Endothelial cell of hepatic sinusoid (primary cell): ENCODE results near the gene MALRD1.

Source experiments
- in situ Hi-C: cut with HindIII; loops from 2 replicates; pipeline ENCODE4 v1.10.0; 2017; ENCODE audit warnings: low sequenced_read_pairs

The MALRD1 gene

GRCh38 chr10:19561181-19561580 lies 512.6 kb downstream of the MALRD1 start:
- in situ Hi-C loops, result no loop called here

- in situ Hi-C loops, result no loop called here
Measured at GRCh38 chr10:19563388-19564141, 515.0 kb downstream of the MALRD1 start.

DNA sequence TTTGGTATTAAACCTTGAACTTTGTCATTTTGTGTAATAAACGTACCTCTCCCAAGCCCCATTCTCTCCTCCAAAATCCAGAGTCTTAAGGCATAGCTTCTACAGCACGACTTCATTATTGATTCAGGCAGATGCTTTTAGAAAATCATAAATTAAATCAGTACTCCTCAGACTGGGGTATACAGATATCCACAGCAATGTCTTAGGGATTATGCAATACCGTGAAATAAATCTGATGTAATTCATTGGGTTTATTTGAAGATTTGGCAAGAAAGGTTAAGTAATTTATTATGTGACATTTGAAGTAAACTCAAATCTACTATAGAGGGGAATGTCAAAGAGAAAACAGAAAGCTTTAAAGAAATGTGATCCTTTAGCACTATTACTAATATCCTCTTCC lies 521.5 kb downstream of the MALRD1 start:
- in situ Hi-C loops, result no loop called here

DNA sequence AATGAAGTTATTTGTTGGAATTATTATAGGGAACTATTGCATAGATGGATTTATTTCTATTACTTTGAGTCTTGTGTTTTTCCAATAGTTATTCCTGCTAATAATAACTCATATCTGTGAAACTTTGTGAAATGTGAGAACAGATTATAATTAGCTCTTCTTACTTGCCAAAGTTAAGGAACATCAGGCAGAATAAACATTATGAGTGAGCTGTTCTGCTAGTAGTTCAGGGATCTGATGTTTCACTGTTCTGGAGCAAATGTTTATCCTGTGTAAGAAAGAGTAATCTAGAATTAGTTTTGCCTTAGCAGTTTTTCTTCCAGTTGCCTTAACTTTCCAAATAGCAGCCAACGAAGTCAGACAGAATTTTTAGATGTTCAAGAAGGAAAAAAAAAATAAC lies 522.4 kb downstream of the MALRD1 start:
- in situ Hi-C loops, result no loop called here

GRCh38 chr10:19572056-19572455 lies 523.5 kb downstream of the MALRD1 start:
- in situ Hi-C loops, result no loop called here

DNA sequence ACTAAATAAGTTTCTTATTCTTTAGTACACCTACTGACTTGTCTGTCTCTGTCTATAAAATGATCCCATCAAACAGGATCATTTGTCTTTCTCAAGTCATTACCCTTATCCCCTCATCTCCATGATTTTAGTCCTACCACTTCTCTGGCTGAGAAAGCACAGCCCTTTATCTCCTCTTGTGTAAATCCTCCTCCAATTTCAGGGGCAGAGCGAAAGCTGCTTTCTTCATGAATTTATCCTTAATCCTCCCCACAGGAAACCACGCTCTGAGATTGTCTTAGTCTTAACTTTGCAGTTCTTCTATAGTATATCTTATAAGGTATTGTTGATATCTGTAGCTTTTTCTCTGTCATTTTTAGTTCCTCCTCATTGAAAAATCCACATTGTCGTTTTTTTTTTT lies 528.0 kb downstream of the MALRD1 start:
- in situ Hi-C loops, result no loop called here

DNA sequence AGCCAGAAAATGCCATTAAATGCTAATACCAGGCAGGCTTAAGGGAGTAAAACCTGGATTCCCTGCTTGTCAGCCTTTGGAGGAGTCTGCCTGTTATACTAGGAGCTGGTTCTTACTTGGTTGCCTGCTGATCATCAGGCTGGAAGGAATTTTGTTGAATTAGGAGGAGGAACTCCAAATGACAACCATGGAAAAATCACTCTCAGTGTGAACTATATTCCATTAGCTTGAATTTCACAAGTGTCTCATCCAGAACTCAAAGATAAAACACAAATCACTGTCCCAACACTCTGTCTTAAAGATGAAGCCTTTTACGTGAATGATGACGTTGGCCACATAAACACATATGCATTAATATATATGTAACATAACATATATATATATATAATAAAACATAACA lies 528.8 kb downstream of the MALRD1 start:
- in situ Hi-C loops, result no loop called here

- in situ Hi-C loops, result no loop called here
Measured at GRCh38 chr10:19577807-19578206, 529.2 kb downstream of the MALRD1 start.

- in situ Hi-C loops, result no loop called here
Measured at GRCh38 chr10:19578571-19578970, 530.0 kb downstream of the MALRD1 start.

- in situ Hi-C loops, result no loop called here
Measured at GRCh38 chr10:19579761-19580545, 531.4 kb downstream of the MALRD1 start.

DNA sequence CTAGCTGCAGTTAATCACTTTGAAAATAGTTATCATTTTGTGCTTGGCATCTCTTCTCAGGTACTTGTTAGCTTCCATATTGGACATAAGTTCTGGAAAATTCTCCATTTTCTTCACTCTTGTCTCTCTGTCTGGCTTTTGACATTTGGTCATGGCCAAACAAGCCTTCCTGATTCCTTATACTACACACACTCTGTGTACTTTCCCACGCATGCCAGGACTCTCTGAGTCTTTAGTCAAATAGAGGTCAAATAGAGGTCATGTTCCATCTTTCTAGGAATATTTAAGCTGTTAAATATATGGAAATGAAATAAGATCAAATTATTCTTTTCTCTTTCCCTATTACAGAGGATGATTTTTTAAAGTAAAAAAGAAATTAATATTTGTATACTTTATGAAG lies 532.1 kb downstream of the MALRD1 start:
- in situ Hi-C loops, result no loop called here

- in situ Hi-C loops, result no loop called here
Measured at GRCh38 chr10:19588608-19589007, 540.0 kb downstream of the MALRD1 start.

- in situ Hi-C loops, result no loop called here
Measured at GRCh38 chr10:19592276-19592675, 543.7 kb downstream of the MALRD1 start.

DNA sequence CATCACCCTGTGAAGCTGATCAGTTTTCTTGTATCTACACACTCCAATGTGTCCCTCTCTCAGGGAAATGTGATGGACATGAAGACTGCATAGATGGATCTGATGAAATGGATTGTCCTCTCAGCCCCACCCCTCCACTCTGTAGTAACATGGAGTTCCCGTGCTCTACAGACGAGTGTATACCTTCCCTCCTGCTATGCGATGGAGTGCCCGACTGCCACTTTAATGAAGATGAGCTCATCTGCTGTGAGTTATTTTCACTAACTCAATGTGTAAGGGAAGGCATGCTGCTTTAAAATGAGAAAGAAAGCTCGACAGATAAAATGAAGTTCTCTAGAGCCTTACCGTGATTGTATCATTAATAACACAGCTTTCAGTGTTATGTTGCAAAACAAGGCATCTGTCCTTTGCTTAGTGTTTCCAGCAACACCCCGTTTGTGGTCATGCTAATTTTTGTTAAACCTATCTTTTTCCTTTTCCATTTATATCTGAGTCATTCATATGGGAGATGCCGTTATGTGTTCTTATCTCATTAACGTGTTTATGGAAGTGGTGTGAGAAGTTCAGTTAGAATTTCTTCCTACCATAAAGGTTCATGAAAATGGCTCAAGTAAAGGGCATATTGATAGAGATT lies 546.7 kb downstream of the MALRD1 start:
- in situ Hi-C loops, result no loop called here

DNA sequence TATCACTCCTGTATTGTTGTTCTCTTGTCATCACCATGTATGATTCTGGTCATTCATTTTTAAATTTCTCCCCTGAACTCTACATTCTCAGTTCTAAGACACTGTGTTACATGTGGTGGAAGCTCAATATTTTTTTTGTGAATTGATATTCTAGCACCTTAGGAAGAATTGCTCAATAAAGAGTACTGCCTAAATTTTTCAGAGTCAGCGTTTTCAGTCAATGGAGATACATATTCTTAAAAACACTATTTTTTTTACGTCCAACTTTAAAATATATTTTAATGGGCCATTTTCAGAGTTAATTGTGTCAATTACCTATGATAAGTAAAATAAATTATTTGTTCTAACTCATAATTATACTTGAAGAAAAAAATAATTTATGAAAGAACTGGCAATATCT lies 557.2 kb downstream of the MALRD1 start:
- in situ Hi-C loops, result no loop called here

DNA sequence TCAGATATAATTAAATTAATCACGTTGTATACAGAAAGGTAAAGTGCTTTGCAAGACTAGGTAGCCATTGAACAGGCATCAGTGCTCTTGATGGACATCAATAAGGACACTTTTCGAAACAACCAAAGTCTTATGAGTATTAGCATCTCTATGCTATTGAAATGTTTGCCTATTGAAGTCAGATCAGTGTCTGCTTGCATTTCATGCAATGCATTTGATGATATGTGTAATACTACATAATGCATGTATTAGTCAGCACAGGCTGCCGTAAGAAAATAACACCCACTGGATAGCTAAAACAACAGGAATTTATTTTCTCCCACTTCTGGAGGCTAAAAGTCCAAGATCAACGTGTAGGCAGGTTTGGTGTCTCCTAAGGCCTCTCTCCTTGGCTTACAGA lies 558.4 kb downstream of the MALRD1 start:
- in situ Hi-C loops, result no loop called here

DNA sequence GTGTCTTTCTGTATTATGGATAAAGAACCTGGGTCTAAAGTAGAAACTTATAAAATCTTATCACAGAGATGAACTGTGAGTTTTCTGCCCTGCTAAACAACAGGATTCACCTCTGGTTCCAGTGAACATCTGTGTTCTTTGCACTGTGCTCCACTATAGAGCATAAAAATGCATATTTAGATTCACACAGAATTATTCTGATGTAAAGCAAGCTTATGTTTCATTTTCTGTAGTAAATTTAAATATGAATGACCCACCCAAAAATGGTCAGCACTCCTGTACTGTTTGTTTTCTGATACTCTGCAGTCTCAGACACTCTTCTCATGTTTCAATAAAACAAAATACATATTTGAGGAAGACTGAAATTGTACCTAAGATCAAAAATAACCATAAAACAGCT lies 563.2 kb downstream of the MALRD1 start:
- in situ Hi-C loops, result no loop called here

DNA sequence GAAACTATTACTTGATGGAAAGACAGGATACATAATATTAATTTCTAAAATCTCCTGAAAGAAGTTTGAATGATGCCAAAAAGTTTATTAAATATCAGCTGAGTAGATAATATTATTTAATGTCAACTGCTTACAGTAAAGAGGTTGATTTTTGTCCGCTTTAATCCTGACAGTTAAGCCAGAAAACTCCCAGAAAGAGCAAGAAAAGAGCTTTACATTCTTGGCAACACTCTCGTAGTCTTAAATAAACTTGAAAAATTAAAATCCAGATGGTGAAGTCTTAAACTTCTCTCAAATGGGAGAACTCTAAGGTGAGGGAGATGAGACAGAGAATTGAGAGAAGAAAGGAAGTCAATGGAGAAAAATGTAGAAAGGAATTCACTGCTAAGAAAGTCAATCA lies 568.4 kb downstream of the MALRD1 start:
- in situ Hi-C loops, result no loop called here

DNA sequence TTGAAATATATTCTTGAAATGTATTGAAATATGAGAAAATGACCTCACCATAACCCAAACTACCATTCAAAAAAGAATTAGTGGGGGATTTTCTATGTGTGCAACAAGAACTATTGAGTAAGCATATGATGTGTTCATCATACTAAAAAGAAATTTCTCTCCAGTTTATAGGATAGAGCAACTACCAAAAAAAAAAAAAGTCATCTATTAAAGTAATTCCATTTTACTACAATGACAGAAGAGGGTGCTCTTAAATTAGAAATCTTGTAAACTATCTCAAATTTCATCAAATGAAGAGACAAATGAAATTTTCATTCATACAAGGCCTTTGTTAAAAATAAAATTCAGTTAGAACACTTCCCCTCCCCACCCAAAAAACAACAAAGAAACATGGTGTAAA lies 572.2 kb downstream of the MALRD1 start:
- in situ Hi-C loops, result no loop called here

GRCh38 chr10:19623321-19623720 lies 574.7 kb downstream of the MALRD1 start:
- in situ Hi-C loops, result no loop called here

DNA sequence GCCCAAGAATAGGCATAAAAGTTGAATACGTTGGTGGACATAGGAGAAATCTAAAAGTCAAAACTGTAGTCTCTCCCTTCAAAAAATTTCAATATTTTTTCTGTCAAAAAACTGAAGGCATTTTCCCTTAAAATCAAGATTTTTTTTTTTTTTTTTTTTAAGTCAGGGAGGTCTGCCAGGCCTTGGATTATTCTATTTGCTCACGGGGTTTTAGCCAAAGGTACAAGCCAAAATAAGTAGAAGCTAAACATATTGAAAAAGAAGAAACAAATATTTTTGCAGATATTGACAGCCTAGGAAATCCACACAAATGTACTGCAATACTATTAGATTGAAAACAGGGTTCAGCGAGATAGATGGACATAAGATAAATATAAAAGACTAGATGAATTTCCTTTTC lies 577.6 kb downstream of the MALRD1 start:
- in situ Hi-C loops, result loop anchor here (5.0 kb wide), 1 partner anchor 36 kb away; no protein-coding TSS in a partner anchor
